Measurements from ENCODE around the gene ADPGK. TPM values are rescaled to one million over a fixed set of nuclear protein-coding genes. Genes with fewer than 3 reads are reported as not detected.

Gene ADPGK
- total RNA-seq (100 to 1,000 TPM in 1 of 2 experiments, 10 to 100 TPM in 1; 98.1 to 104 TPM), polyA plus RNA-seq (10 to 100 TPM; 66.7 to 96.1 TPM)

GRCh38 chr15:72783640-72784455 is at the start of gene ADPGK:
TSS of gene ADPGK (minus strand) at chr15:72783758. CDS start at chr15:72783691, 67 bp downstream.
- Histone ChIP-seq H3K36me3 (ENCODE audit: insufficient read depth, low read length) (peaks cover 5% of the 10 kb centered on the region), H3K27me3 (ENCODE audit: insufficient read depth, low read length) (no peaks in the 10 kb centered on the region), H3K4me3 (ENCODE audit: low read length in 2 of 2) (peak within 1 kb of the TSS; percentile 36 to 96), H3K27ac (ENCODE audit: low read depth, low read length) (peak within 1 kb of the TSS; percentile 87), H3K9me3 (ENCODE audit: control insufficient read depth in 1 of 2, low read length in 2 of 2) (no peaks in the 10 kb centered on the region), H3K4me1 (ENCODE audit: insufficient read depth, low read length) (peaks cover 62% of the 10 kb centered on the region)
- Mint-ChIP-seq H3K36me3 (peaks cover 16 to 34% of the 10 kb centered on the region in 2 donors), H3K9me3 (no peaks in the 10 kb centered on the region), H3K4me3 (peak within 1 kb of the TSS; percentile 95 to 99 (median 97)), H3K27ac (peak within 1 kb of the TSS; percentile 90 to 100 (median 98)), H3K27me3 (no peaks in the 10 kb centered on the region), H3K4me1 (peaks cover 42 to 72% (median 55%) of the 10 kb centered on the region in 4 donors)
- CTCF ChIA-PET (ENCODE audit: partially characterized antibody) = interaction anchor here (1.0 to 5.1 kb wide), 3 partner anchors 11 to 298 kb away, joined by 3 to 26 read pairs (median 7); no protein-coding TSS in a partner anchor
- POLR2A ChIA-PET (ENCODE audit: partially characterized antibody) = interaction anchor here (0.6 to 2.4 kb wide), 9 partner anchors 10 to 482 kb away, joined by 3 to 9 read pairs (median 4); partner anchors contain the start of genes ARIH1 and HEXA
- DNase-seq = peak; percentile 92 to 100 (median 97)
- intact Hi-C loops (cut with micrococcal nuclease) = loop anchor here (1.0 to 10.0 kb wide), 9 partner anchors 44 to 557 kb away; partner anchors contain the start of genes ARIH1, BBS4, HEXA and HIGD2B

GRCh38 chr15:72827226-72827625 is 43.7 kb upstream of the ADPGK start:
- Histone ChIP-seq H3K4me3 (ENCODE audit: low read length in 2 of 2) (no peak overlapping the region), H3K4me1 (ENCODE audit: insufficient read depth, low read length) (no peaks in the 10 kb centered on the region), H3K27ac (ENCODE audit: low read depth, low read length) (no peak overlapping the region), H3K36me3 (ENCODE audit: insufficient read depth, low read length) (no peaks in the 10 kb centered on the region), H3K9me3 (ENCODE audit: control insufficient read depth in 1 of 2, low read length in 2 of 2) (no peaks in the 10 kb centered on the region), H3K27me3 (ENCODE audit: insufficient read depth, low read length) (no peaks in the 10 kb centered on the region)
- H3K9me3 Mint-ChIP-seq = no peaks in the 10 kb centered on the region
- H3K4me1 Mint-ChIP-seq = no peaks in the 10 kb centered on the region
- POLR2A ChIA-PET (ENCODE audit: partially characterized antibody) = no interaction called here
- intact Hi-C loops (cut with micrococcal nuclease) = no loop called here
- H3K27ac Mint-ChIP-seq = no peak overlapping the region
- H3K4me3 Mint-ChIP-seq = no peak overlapping the region
- CTCF ChIA-PET (ENCODE audit: partially characterized antibody) = no interaction called here
- peaks cover 11 to 20% of the 10 kb centered on the region in 2 donors for H3K27me3 Mint-ChIP-seq
- no peaks in the 10 kb centered on the region for H3K36me3 Mint-ChIP-seq
- no peak for DNase-seq

GRCh38 chr15:72826611-72827010 is 43.1 kb upstream of the ADPGK start:
- peaks cover 11 to 20% of the 10 kb centered on the region in 2 donors for H3K27me3 Mint-ChIP-seq
- Histone ChIP-seq H3K36me3 (ENCODE audit: insufficient read depth, low read length) (no peaks in the 10 kb centered on the region), H3K4me1 (ENCODE audit: insufficient read depth, low read length) (no peaks in the 10 kb centered on the region), H3K27ac (ENCODE audit: low read depth, low read length) (no peak overlapping the region), H3K4me3 (ENCODE audit: low read length in 2 of 2) (no peak overlapping the region), H3K9me3 (ENCODE audit: control insufficient read depth in 1 of 2, low read length in 2 of 2) (no peaks in the 10 kb centered on the region), H3K27me3 (ENCODE audit: insufficient read depth, low read length) (no peaks in the 10 kb centered on the region)
- ChIA-PET CTCF (ENCODE audit: partially characterized antibody) (no interaction called here), POLR2A (ENCODE audit: partially characterized antibody) (no interaction called here)
- no peaks in the 10 kb centered on the region for H3K4me1 Mint-ChIP-seq
- H3K27ac Mint-ChIP-seq = no peak overlapping the region
- H3K36me3 Mint-ChIP-seq = no peaks in the 10 kb centered on the region
- no peak overlapping the region for H3K4me3 Mint-ChIP-seq
- intact Hi-C loops (cut with micrococcal nuclease) = no loop called here
- H3K9me3 Mint-ChIP-seq = no peaks in the 10 kb centered on the region
- no peak for DNase-seq

DNA sequence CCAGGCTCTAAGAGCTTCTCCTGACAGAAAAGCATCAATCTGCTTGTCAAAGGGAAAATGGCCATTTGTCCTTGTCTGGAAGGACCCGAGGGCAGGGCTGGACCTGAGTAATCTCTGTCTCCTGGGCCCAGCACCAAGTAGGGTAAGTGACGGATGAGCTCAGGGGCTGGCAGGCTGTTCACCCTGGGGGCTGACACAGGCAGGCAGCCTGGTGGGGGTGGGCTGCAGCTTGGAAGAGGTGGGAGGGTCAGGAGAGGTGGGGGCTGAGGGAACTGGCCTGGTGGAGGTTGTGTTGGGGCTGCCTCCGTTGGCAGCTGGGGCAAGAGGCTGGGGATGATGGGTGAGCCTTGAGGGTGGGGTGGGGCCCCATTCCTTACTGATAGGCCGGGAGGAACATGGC is 42.3 kb upstream of the ADPGK start:
- Histone ChIP-seq H3K9me3 (ENCODE audit: control insufficient read depth in 1 of 2, low read length in 2 of 2) (no peaks in the 10 kb centered on the region), H3K4me1 (ENCODE audit: insufficient read depth, low read length) (no peaks in the 10 kb centered on the region), H3K27me3 (ENCODE audit: insufficient read depth, low read length) (no peaks in the 10 kb centered on the region), H3K4me3 (ENCODE audit: low read length in 2 of 2) (no peak overlapping the region), H3K27ac (ENCODE audit: low read depth, low read length) (no peak overlapping the region), H3K36me3 (ENCODE audit: insufficient read depth, low read length) (no peaks in the 10 kb centered on the region)
- intact Hi-C loops (cut with micrococcal nuclease) = no loop called here
- Mint-ChIP-seq H3K9me3 (no peaks in the 10 kb centered on the region), H3K27ac (no peak overlapping the region), H3K4me3 (no peak overlapping the region), H3K4me1 (no peaks in the 10 kb centered on the region), H3K27me3 (peaks cover 9 to 17% of the 10 kb centered on the region in 2 donors), H3K36me3 (no peaks in the 10 kb centered on the region)
- POLR2A ChIA-PET (ENCODE audit: partially characterized antibody) = no interaction called here
- CTCF ChIA-PET (ENCODE audit: partially characterized antibody) = no interaction called here
- DNase-seq = no peak

GRCh38 chr15:72824781-72825180 is 41.2 kb upstream of the ADPGK start:
- H3K36me3 ChIP-seq (ENCODE audit: insufficient read depth, low read length) = no peaks in the 10 kb centered on the region
- no peak for DNase-seq
- CTCF ChIA-PET (ENCODE audit: partially characterized antibody) = interaction anchor here (0.6 kb wide), 1 partner anchor 456 kb away, joined by 3 read pairs; no protein-coding TSS in a partner anchor
- H3K27me3 ChIP-seq (ENCODE audit: insufficient read depth, low read length) = no peaks in the 10 kb centered on the region
- H3K27ac ChIP-seq (ENCODE audit: low read depth, low read length) = no peak overlapping the region
- H3K4me3 ChIP-seq (ENCODE audit: low read length in 2 of 2) = no peak overlapping the region
- H3K27me3 Mint-ChIP-seq = peaks cover 7 to 15% of the 10 kb centered on the region in 2 donors
- H3K9me3 Mint-ChIP-seq = no peaks in the 10 kb centered on the region
- H3K4me1 ChIP-seq (ENCODE audit: insufficient read depth, low read length) = no peaks in the 10 kb centered on the region
- no peaks in the 10 kb centered on the region for H3K9me3 ChIP-seq (ENCODE audit: control insufficient read depth in 1 of 2, low read length in 2 of 2)
- H3K4me1 Mint-ChIP-seq = no peaks in the 10 kb centered on the region
- no peak overlapping the region for H3K27ac Mint-ChIP-seq
- POLR2A ChIA-PET (ENCODE audit: partially characterized antibody) = no interaction called here
- H3K36me3 Mint-ChIP-seq = no peaks in the 10 kb centered on the region
- intact Hi-C loops (cut with micrococcal nuclease) = no loop called here
- peak overlapping the region in 1 of 8 donors; percentile 0 for H3K4me3 Mint-ChIP-seq

- Histone ChIP-seq H3K27ac (ENCODE audit: low read depth, low read length) (no peak overlapping the region), H3K36me3 (ENCODE audit: insufficient read depth, low read length) (no peaks in the 10 kb centered on the region), H3K9me3 (ENCODE audit: control insufficient read depth in 1 of 2, low read length in 2 of 2) (no peaks in the 10 kb centered on the region), H3K4me3 (ENCODE audit: low read length in 2 of 2) (no peak overlapping the region), H3K4me1 (ENCODE audit: insufficient read depth, low read length) (no peaks in the 10 kb centered on the region), H3K27me3 (ENCODE audit: insufficient read depth, low read length) (no peaks in the 10 kb centered on the region)
- POLR2A ChIA-PET (ENCODE audit: partially characterized antibody) = no interaction called here
- H3K9me3 Mint-ChIP-seq = no peaks in the 10 kb centered on the region
- no peak for DNase-seq
- no peaks in the 10 kb centered on the region for H3K4me1 Mint-ChIP-seq
- H3K4me3 Mint-ChIP-seq = no peak overlapping the region
- no peak overlapping the region for H3K27ac Mint-ChIP-seq
- H3K36me3 Mint-ChIP-seq = no peaks in the 10 kb centered on the region
- H3K27me3 Mint-ChIP-seq = peaks cover 7 to 15% of the 10 kb centered on the region in 2 donors
- intact Hi-C loops (cut with micrococcal nuclease) = no loop called here
- CTCF ChIA-PET (ENCODE audit: partially characterized antibody) = interaction anchor here (0.6 kb wide), 1 partner anchor 457 kb away, joined by 3 read pairs; no protein-coding TSS in a partner anchor
Observed at GRCh38 chr15:72824112-72824511, 40.6 kb upstream of the ADPGK start.

GRCh38 chr15:72820278-72820677 is 36.7 kb upstream of the ADPGK start:
- DNase-seq = no peak
- H3K27me3 Mint-ChIP-seq = peaks cover 9% of the 10 kb centered on the region in 2 donors
- H3K4me1 Mint-ChIP-seq = no peaks in the 10 kb centered on the region
- Histone ChIP-seq H3K36me3 (ENCODE audit: insufficient read depth, low read length) (no peaks in the 10 kb centered on the region), H3K9me3 (ENCODE audit: control insufficient read depth in 1 of 2, low read length in 2 of 2) (no peaks in the 10 kb centered on the region), H3K27ac (ENCODE audit: low read depth, low read length) (no peak overlapping the region), H3K4me1 (ENCODE audit: insufficient read depth, low read length) (no peaks in the 10 kb centered on the region), H3K27me3 (ENCODE audit: insufficient read depth, low read length) (no peaks in the 10 kb centered on the region), H3K4me3 (ENCODE audit: low read length in 2 of 2) (no peak overlapping the region)
- no peaks in the 10 kb centered on the region for H3K36me3 Mint-ChIP-seq
- CTCF ChIA-PET (ENCODE audit: partially characterized antibody) = no interaction called here
- POLR2A ChIA-PET (ENCODE audit: partially characterized antibody) = no interaction called here
- intact Hi-C loops (cut with micrococcal nuclease) = no loop called here
- no peak overlapping the region for H3K27ac Mint-ChIP-seq
- H3K4me3 Mint-ChIP-seq = no peak overlapping the region
- no peaks in the 10 kb centered on the region for H3K9me3 Mint-ChIP-seq
